Measurements from ENCODE around the gene ROBO1. TPM values are rescaled to one million over a fixed set of nuclear protein-coding genes. Genes with fewer than 3 reads are reported as not detected.

Gene ROBO1
- polyA plus RNA-seq, 4 donors, result 88.9 to 114 (median 107) TPM

DNA sequence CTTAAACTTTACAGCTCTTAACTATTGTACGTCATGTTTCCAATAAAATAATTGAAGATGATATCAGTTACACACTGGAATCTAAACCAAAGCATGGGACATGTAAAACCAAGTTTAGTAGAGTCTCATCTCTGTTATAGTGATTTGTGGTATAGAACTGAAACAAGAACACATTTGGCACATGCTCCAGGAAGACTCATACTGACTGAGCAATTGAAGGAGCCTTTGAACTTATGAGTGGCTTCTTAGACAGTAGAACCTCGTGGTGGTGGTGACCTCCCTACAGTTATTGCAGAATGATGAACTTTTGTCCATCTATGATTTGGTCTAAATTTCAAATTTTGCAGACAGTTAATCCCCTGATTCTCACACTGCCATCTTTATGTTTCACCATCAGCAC, 729.7 kb downstream of the ROBO1 start:
- no peak for DNase-seq (ENCODE audit: low read depth in 4 of 4, low spot score in 2 of 4)

DNA sequence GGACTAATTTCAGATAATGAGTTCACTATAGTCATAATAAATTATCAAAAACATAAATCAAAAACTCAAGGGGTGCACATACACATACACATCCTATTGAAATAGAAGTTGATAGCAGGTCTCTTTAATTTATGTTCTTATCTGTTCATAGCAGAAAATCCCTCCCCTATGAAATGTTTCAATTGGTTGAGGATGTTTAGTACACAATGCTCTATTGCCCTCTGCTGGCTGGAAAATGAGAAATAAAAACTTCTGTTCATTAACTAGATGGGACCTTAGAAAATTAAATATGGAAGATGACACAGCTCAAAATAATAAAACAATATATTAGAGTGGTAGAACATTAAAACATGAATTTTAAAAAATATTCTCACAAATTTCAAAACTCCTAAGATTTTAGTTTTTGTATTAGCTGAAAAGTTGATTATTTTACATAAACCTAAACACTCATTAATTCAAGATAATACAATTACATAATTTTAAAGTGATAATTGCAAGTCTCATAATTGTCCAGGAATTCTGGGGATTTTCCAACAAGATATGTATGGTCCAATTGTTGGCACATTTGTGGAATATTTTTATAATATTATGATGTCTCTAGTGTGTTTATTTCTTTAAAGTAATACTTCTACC, 735.0 kb downstream of the ROBO1 start:
- DNase-seq (ENCODE audit: low read depth in 4 of 4, low spot score in 2 of 4), result peak in 1 of 4 donors; percentile 53

DNA sequence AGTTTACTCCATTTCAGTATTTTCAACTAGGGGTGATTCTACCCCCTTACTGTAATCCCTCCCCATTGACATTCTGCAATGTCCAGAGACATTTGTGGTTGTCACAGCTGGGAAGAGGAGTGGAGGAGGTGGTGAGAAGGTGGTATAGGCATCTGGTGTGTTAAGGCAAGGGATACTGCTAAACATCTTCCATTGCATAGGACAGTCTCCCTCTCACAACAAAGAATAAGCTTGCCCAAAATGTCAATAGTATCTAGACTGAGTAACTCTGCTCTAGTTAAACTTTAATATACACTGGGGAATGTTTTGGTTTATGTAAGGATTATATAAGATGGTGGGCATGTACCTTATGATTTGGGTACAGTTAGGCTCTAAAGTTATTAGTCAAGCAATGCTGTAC, 737.6 kb downstream of the ROBO1 start:
- no peak for DNase-seq (ENCODE audit: low read depth in 4 of 4, low spot score in 2 of 4)

DNA sequence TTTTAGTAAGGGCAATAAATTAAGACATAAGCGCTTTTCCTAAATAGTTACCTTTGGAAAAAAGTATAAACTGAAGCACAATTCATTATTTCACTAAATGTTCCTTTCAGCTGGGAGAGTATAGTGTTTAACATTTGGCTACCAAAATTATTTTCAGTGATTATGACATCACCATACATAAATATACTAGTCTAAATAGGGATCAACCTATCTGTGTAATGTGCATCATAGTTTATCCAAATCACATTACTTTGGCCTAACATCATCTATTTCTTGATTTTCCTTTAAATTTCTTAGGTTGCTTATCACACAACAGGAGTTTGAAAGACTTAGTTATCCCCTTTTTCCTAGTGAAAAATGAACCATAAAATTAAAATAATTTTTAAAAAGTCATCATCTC, 738.9 kb downstream of the ROBO1 start:
- no peak for DNase-seq (ENCODE audit: low read depth in 4 of 4, low spot score in 2 of 4)

DNA sequence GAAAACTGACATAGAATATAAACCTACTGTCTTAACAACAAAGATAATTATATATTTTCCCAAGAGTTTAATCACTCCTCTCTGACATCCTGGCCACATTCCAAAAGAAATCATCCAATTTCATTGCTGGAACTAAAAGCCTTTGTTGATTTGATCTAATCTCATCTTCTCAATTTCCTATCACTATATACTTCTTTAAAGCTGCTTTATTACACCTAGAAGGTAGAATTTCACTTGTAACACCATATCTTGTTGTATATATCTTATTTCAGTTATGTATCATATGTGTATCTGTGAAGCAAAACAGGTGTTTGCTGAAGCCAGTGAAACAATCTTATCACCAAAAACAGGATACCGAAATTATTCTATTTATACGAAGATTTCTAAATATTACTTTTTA, 740.2 kb downstream of the ROBO1 start:
- DNase-seq (ENCODE audit: low read depth in 4 of 4, low spot score in 2 of 4), result no peak

DNA sequence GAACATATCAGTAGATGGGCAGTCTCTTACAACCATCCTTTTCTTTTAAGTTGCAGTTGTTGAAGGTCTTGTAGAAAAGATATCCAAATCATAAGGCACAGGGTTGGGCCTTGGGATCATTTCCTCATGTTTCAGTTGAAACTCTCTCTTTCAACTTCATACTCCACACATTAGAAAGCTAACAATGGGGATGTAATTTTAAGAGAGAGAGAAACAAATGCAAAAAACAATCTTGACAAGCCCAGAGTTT, 747.9 kb downstream of the ROBO1 start:
- DNase-seq (ENCODE audit: low read depth in 4 of 4, low spot score in 2 of 4), result no peak

DNA sequence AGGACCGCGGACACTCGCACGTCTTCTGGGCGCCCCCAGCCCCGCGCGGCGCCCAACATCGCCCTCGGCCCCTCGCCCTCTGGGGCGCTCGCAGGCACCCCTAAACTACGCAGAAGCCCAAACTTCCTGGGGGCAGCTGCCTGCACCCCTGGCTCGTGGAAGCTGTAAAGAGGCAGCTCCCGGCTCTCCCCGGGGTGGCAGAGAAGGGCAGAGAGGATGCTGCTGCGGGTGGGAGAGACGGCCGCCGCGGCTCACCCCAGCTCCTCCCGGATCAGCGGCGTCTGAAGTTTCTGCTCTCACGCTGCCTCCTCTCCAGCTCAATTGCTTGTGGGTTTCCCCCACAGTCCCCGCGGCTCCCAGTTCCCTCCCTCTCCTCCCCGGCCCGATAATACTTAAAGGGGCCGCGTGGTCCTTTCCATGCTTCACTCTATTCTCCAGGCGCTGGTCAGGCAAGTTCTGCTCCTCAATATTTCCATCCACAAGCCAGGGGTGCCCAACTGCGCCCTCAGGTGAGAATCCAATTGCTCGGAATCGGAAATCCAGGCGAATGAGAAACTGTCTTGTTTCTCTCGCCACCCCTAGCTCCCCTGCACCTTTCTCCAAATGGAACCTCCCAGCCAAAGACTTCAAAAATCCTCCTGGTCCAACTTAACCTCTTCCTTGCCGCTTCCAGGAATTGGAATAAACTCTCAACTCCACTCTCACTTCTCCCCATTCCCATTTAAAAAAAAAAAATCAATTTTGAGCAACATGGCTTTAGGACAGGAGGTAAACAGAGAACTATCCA, 748.5 kb downstream of the ROBO1 start:
- DNase-seq (ENCODE audit: low read depth in 4 of 4, low spot score in 2 of 4), result peak; percentile 74 to 97 (median 86)

DNA sequence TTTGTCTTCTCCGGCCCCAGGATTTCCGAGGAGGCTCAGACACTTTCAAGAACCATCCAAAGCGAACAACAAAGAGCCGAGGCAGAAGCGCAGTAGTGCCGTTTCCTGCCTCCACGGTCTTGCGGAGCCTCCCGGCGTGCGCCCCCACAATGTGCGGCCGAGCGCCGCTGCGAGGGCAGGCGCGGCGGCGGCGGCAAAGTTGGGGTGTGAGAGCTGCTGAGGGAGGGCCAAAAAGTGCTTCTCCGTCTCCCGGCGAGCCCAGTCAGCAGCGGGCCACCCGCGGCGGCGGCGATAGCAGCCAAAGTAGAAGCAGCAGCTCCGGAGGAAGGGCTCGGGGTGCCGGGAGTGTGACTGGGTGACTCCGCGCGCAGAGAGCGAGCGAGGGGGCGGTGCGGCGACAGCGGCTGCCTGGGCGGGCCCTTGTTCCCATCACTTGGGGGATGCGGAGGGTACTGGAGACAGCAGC, 749.1 kb downstream of the ROBO1 start:
- DNase-seq (ENCODE audit: low read depth in 4 of 4, low spot score in 2 of 4), result peak in 2 of 4 donors; percentile 13 to 61

DNA sequence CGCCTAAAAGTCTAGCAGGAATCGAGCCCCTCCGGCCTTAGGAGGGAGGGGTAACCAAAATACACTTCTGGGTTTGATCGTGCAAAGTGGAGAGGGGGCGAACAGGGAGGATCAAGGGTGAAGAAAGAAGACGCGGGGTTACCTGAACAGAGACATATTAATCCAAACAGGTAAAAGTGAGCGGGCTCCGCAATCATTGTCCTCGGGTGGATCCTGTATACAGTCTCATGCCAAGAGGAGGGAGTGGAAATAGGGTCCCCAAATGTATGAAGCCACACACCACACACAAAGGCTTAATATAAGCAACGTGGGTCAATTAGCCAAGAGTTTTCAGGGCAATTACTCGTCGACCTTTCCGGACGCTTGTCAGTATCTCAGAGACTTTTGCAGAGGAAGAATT, 749.5 kb downstream of the ROBO1 start:
- DNase-seq (ENCODE audit: low read depth in 4 of 4, low spot score in 2 of 4), result no peak

DNA sequence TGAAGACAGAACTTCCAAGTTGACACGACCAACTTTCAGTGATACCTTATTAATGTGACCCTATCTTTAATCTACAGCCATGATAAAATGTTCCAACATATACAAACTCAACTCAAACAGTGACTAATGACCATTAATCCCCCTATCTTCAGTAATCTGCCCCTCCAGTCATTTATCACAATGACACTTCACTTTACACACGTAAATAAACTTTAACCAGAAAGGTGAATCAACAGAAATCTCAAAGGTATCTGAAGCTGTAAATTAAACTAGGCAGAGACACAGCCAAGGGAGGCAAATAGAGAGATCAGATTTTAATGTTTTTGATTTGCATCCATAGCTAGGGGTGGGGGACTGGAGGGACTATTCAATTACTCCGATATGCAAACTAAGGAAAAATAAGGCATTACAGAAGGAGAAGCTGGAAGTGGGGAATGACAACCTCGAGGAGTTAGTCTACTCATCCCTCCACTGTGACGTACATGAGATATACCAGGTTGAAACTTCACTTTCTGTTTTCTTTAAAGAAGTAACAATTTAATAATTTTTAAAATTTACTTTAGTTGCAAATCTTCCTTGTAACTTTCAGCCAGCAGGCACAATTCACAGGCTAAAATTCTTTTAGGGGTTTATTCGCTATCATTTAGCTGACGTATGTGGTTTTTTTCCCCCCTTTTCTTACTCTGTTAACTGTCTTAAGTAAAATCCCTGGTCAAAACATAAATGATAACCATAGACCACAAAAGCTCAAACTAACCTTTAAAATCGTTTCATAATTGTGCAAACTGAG, 751.0 kb downstream of the ROBO1 start:
- DNase-seq (ENCODE audit: low read depth in 4 of 4, low spot score in 2 of 4), result no peak

DNA sequence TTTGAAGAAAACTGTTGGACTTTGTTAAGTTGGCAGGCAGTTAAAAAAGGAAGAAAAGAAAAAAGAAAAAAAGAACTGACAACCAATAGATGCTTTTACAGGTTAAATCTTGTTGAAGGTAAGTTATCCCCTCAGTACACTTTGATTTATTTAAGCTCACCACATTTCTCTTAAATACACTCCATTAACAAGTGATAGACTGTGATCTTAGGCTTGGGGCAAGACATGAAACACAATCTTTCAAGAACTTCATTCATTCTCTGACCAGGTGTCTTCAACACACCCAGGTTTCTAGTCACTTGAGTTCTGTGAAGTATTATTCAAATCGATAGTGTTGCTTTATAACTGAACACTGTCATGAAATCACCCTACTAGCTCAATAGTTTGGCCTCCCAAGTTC, 751.9 kb downstream of the ROBO1 start:
- no peak for DNase-seq (ENCODE audit: low read depth in 4 of 4, low spot score in 2 of 4)

DNA sequence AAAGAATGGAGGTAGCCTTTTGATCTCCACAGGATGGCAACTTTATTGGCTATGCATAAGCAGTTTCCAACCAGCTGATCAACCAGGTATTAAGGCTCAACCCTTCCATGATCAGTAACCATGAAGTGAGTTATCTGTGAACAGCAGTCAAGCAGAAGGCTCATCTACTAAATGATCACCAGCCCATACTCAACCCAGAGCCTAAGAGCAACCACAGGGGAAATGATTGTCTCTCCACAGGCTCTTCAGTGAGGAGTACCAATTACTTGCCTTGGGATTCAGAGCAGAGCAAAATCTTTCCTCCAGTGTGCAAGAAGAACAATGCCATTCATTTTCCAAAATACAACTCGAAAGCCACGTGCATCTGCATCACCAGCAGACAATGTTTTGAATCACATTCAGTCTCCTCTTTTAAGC, 754.8 kb downstream of the ROBO1 start:
- no peak for DNase-seq (ENCODE audit: low read depth in 4 of 4, low spot score in 2 of 4)

DNA sequence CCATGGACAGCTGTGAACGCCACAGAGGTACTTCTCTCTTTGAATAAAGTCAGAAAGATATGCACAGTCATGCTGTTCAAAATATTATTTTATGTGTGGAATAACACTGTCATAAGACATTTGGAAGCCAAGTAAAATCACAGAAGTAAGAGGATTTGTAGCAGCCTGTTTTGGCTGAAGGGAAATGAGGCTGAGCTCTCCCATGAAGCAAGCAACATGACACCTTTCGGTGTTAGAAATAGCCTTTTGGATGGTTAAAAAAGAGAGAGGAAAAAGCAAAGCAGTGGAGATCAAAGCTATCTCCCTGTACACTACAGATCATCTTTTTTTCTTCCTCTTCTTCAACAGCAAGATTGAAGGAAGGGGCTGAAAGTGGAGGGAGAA, 755.3 kb downstream of the ROBO1 start:
- no peak for DNase-seq (ENCODE audit: low read depth in 4 of 4, low spot score in 2 of 4)

DNA sequence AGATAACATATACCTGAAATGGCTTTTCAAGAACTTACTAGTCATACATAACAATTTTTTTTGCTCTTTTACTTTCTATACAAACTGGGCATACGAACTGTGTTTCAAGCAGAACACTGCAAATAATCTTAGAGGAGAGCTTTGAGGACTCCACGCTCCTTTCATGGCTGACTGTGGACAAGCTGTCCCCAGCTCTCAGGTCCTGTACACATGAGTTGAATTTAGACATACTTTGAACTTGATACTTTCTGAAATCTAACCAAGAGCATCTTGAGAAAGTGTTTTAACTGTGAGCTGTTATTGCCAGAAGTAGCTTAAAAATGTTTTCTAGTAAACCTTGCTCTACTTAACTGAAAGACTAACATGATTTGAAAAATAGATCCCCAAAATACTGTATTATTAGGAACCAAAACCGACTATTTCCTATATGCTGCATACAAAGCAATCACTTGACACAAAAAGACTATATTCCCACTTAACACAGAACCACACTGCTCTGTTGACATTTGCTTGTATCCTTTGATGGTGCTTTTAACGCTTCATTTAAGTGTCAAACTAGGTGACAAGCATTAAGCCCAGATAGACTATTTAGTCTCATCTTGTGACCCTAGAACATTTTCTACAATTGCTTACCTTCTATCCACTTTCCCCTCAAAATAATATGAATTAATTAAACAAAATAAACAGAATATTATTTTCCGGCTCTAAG, 755.8 kb downstream of the ROBO1 start:
- DNase-seq (ENCODE audit: low read depth in 4 of 4, low spot score in 2 of 4), result no peak

DNA sequence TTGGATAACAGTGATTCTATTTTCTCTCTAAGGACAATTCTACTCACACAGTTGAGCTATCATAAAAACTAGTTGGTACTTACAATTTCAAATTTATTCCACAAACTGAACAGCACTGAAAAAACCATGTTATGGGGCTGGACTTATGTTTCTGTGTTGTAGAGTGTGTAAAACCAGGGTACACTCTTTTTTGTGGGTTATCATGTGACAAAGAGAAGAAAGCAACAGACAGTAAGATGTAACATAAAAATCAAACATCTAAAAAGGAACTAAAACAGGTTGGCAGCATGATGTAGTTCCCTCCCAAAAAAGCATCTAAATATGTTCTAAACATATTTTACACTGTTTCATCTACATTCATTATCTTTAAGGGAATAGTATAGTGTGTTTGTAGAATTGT, 757.9 kb downstream of the ROBO1 start:
- DNase-seq (ENCODE audit: low read depth in 4 of 4, low spot score in 2 of 4), result no peak

DNA sequence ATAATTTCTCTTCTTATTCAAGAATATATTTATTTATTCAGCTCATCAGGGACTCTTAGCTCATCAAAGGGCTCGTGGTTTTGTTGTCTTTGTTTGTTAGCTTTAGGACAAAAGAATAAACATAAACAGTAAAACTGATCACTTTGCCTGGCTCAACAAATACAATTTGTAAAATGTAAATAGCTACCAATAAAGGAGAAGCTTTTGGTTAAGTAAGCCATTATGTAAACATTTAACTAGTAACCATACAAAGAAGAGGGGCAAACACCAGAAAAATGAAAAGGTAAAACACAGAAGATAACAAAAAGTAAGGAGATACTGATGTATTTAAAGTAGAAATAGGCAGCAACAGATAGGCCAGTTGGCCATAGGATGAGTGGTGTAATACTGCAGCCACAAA, 761.7 kb downstream of the ROBO1 start:
- DNase-seq (ENCODE audit: low read depth in 4 of 4, low spot score in 2 of 4), result no peak

DNA sequence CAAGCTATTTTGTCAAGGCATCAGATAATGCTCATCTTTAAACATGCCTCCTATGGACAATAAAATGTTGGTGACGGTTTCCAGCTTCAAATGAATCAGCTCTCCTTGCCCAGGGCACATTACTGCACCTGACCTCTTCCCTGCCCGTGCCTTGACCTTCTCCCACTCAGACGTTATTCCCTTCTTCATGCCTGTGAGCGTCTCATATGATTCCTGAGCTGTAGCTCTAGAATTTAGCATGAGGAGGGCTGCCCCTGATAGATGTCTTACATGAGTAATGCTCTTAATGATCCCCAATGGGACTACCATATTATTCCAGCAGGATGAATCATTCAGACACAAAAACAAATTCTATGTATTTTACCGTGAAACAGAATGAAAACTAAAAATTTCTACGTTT, 762.7 kb downstream of the ROBO1 start:
- DNase-seq (ENCODE audit: low read depth in 4 of 4, low spot score in 2 of 4), result no peak

DNA sequence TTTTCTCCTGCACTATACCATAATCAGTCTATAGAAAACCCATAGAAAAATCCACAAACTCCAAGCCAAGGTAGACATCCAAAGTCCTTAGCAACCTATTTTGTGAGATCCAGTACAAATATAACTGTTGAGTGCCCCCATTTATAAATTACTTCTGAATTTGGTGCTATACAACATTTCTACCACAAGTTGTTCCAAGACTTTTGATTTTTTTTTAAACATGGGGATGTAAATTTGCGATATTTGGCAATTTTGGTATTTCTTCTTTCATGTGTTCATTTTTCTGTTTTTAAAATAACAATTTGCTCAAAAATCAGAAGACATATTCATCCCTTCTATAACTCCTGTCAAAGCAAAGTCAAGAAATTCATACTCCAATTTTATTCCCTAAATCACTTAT, 763.8 kb downstream of the ROBO1 start:
- no peak for DNase-seq (ENCODE audit: low read depth in 4 of 4, low spot score in 2 of 4)

DNA sequence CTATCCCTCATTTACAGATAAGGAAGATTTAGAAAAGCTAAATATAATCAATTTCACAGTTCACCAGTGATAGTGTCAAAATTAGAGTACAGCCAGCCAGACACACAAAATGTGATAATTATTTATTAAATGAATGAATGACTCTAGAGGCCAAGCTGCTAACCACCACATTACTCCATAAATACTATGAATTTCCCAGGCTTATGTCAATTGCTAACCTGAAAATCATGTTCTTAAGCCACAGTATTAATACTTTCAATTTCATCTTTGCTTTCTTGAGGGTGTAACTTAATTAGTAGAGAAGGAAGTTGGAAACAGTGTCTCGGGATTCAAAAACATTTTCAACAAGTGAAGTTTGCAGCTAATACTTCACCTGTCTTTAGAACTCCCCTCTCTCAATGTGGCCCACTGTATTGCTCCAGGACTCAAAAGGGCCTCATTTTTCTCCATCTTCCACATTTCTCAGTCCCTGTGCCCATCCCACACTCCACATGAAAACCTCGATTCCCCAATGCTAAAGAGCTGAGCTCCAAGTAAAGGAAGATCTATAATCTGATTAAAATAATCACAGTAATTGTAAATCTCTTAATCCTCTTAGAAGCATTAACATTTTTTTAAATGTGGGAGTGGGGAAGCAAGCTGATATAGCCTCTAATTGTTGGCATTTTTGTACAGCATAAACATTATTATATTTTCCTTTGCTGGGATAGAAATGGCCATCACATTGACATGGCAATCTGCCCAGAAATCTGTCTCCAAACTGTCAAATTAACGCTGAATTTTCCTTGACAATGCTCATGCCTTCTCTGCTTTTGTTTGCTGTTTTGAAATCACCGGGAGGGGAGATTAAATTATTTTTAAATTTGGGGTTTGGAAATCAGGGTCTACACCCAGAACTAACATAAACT, 765.1 kb downstream of the ROBO1 start:
- DNase-seq (ENCODE audit: low read depth in 4 of 4, low spot score in 2 of 4), result no peak

DNA sequence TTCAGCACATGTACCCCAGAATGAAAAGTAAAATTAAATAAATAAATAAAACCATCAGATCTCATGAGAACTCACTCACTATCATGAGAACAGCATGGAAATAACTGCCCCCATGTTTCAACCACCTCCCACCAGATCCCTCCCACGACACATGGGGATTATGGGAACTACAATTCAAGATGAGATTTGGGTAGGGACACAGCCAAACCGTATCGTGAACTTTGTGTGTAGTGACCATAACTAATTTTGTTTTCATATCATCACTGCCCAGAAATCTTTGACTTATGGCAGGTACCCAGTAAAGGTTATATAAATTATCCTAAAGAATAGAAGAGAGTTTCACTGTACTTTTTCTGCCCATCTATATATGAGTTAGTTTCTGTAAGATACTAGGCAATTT, 766.5 kb downstream of the ROBO1 start:
- no peak for DNase-seq (ENCODE audit: low read depth in 4 of 4, low spot score in 2 of 4)
